Epithelial cell of proximal tubule (primary cell): Measurements from ENCODE around the gene EVI5L. TPM values are rescaled to one million over a fixed set of nuclear protein-coding genes. Genes with fewer than 3 reads are reported as not detected.

Source experiments
- DNase-seq: peaks from one replicate; pipeline ENCODE4 v3.0.0-alpha.2; 2011; ENCODE audit warnings: low read depth
- H3K4me3 ChIP-seq: 2 replicates; pipeline ENCODE4 v1.5.1; 2011; ENCODE audit warnings: low read depth, mild to moderate bottlenecking, low read length
- CTCF ChIP-seq: conservative IDR thresholded peaks from 2 replicates; pipeline ENCODE4 v1.5.1; 2012; ENCODE audit warnings: low read depth, mild to moderate bottlenecking, low read length
- total RNA-seq: library from RNA; depleted of rRNA; stranded (reverse); fragments of >200 nt; gene quantifications from 2 replicates; pipeline ENCODE4 v1.2.3, GENCODE V29; 2015

EVI5L gene
- total RNA-seq, 1 donor from 2014 or later, result 9.3 TPM

DNA sequence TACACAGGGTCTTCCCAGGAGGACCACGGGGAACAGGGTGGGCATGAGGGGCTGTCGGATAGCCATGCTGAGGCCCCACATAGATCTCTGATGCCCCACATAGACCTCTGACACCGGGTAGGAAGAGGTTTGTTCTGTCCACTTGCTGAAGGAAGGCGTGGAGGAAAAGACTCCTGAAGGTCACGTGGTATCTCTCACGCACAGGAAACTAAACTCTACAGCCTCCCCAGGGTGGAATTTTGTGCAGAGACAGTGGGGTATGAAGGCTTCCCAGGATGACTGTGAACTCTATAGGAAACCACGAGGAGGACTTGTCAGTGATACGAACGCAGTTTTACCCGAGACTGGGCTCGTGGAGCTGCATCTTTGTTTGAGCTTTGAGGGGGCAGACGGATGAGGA is 2.8 kb downstream of the EVI5L start:
- DNase-seq, result no peak
- TF ChIP-seq CTCF, result no peak
- no peak overlapping the region for H3K4me3 ChIP-seq

DNA sequence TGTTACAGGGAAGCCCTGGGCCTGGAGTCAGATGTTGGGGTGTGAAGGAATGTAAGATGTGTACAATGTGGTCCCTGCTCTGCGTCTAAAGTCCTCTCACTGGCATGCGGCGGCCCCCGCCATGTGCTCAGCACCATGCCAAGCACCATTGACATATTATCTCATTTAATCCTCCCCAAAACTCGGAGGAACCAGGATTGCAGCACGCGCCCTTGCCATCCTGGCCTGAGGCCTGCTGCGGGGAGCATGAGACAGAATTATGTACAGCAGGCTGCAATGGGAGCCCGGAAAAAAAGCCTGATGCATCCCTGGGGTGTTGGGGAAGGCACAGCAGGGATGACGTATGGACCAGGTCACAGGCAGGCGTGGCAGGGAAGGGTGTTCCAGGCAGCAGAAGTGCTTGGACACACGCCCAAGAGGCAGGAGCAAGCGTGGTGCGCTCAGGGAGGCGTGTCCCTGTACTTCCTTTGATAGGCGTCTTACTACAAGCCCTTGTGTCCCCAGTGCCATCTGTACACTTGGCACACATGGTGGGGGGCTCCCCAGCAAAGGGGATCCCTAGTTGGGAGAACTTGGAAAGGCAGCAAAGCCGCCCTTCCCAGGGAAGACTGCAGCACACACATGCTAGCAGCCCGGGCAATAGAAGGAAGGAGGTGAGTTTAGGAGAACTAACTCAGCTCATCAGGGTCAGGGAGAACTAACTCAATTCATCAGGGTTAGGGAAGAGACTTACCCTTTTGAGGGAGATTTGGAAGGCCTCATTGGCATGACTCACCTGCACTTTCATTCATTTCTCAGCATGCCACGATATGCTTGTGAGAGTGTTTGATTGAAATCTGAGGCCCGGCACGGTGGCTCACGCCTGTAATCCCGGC is 3.4 kb downstream of the EVI5L start:
- TF ChIP-seq CTCF, result no peak
- no peak overlapping the region for H3K4me3 ChIP-seq
- DNase-seq, result no peak

DNA sequence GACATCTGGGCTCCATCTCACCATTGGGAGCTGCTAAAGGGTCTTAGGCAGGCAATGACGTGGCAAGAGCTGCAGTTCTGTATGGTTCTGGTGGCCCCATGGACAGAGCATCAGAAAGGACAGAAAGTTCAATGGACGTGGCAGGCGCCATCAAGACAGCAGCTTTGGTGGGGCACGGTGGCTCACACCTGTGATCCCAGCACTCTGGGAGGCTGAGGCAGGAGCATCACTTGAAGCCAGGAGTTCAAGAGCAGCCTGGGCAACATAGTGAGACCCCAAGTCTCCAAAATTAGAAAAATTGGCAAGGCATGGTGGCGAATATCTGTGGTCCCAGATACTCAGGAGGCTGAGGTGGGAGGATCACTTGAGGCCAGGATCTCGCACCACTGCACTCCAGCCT is 9.5 kb downstream of the EVI5L start:
- TF ChIP-seq CTCF, result no peak
- no peak for DNase-seq

GRCh38 chr19:7840629-7841028 is 10.6 kb downstream of the EVI5L start:
- no peak for TF ChIP-seq CTCF
- DNase-seq, result no peak
- H3K4me3 ChIP-seq, result no peak overlapping the region

More for the DNA sequence above, 9.5 kb downstream of the EVI5L start:
- H3K4me3 ChIP-seq, result no peak overlapping the region

GRCh38 chr19:7841751-7842660 is 12.0 kb downstream of the EVI5L start:
- H3K4me3 ChIP-seq, result no peak overlapping the region
- no peak for DNase-seq
- no peak for TF ChIP-seq CTCF

- H3K4me3 ChIP-seq, result no peak overlapping the region
- no peak for DNase-seq
- TF ChIP-seq CTCF, result no peak
Measured at GRCh38 chr19:7842661-7843294, 12.8 kb downstream of the EVI5L start.
